Thoracic aorta (tissue), 2 donors: Measurements from ENCODE around the gene AMOT. TPM values are rescaled to one million over a fixed set of nuclear protein-coding genes. Genes with fewer than 3 reads are reported as not detected.

Source experiments
- ATAC-seq: fragments of 150-250 bp; one replicate; pipeline ENCODE4 v1.8.0; 2017; ENCODE audit warnings: low read depth; ENCODE audit not compliant: insufficient number of reproducible peaks, low FRiP score
- DNase-seq: peaks from one replicate; pipeline ENCODE4 v3.0.0-alpha.2; 2020; ENCODE audit warnings: low spot score
- H3K27ac ChIP-seq, 2 donors: fragments of 200-600 bp; sonication (generic); 1 replicate in 1 of 2; 2 replicates in 1 of 2; pipeline ENCODE4 v1.5.1; 2016; ENCODE audit warnings: mild to moderate bottlenecking in 2 of 2, moderate library complexity in 2 of 2
- H3K27me3 ChIP-seq: fragments of 200-600 bp; sonication (generic); replicated peaks from 2 replicates; pipeline ENCODE4 v1.6.0; 2016; ENCODE audit warnings: mild to moderate bottlenecking; ENCODE audit not compliant: insufficient read depth
- H3K36me3 ChIP-seq: fragments of 200-600 bp; sonication (generic); one replicate; pipeline ENCODE4 v1.5.1; 2016
- H3K4me1 ChIP-seq, 2 donors: fragments of 200-600 bp; sonication (generic); 1 replicate in 1 of 2; 2 replicates in 1 of 2; pipeline versions ENCODE4 v1.5.1 to v1.6.0; 2016; ENCODE audit warnings: low read depth in 2 of 2, mild to moderate bottlenecking in 1 of 2; ENCODE audit not compliant: control insufficient read depth in 1 of 2
- H3K4me3 ChIP-seq: fragments of 200-600 bp; sonication (generic); 2 replicates; pipeline ENCODE4 v1.5.1; 2016; ENCODE audit warnings: mild to moderate bottlenecking
- H3K9me3 ChIP-seq: fragments of 200-600 bp; sonication (generic); 2 replicates; pipeline ENCODE4 v1.5.1; 2016
- total RNA-seq, 2 donors: library from RNA; depleted of rRNA; stranded (reverse); fragments of >200 nt; gene quantifications; one replicate each; pipeline versions ENCODE4 v1.1.0 to v1.2.3, GENCODE V29; 2016
- TF ChIP-seq, protein P1 (sequence below): fragments of 200-600 bp; sonication (generic); IDR thresholded peaks from one replicate; pipeline ENCODE4 v1.5.1; 2019; ENCODE audit warnings: antibody characterized with exemption

AMOT gene
- total RNA-seq, 2 donors from 2014 or later: 27.8 to 55.2 TPM

DNA sequence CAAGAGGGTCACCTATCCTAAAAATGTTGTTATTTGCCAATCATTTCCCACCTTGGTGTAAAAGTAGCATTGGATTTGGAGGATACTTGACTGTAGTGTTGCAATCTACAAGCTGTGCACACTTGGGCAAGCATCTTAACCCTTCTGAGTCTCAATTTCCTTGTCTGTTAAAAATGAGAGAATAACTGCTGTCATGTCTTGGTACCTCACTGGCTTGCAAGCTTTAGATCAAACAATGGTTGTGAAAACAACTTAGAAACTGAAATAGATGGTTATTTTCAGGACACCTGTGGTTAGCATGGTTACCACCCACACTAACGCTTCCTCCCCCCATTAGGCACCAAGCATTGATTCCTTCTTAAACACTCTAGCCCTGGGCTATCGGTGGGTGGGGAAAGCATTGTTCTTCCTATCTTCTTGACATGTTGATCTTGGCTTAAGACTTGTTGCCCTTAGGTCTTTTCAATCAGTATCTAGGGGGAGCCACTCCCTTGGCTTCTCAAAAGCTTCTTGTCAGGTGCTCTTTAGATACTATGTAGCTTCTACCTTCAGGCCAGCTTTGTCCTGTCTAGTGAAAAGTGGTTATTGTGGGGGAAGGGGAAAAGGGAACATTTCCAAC lies 10.6 kb upstream of the AMOT start:
- no peaks in the 10 kb centered on the region for H3K36me3 ChIP-seq
- H3K27me3 ChIP-seq: no peaks in the 10 kb centered on the region
- ATAC-seq: no peak
- H3K9me3 ChIP-seq: no peaks in the 10 kb centered on the region
- H3K4me3 ChIP-seq: no peak overlapping the region
- DNase-seq: no peak
- H3K27ac ChIP-seq: no peak overlapping the region
- no peaks in the 10 kb centered on the region for H3K4me1 ChIP-seq
- TF ChIP-seq, protein P1, sequence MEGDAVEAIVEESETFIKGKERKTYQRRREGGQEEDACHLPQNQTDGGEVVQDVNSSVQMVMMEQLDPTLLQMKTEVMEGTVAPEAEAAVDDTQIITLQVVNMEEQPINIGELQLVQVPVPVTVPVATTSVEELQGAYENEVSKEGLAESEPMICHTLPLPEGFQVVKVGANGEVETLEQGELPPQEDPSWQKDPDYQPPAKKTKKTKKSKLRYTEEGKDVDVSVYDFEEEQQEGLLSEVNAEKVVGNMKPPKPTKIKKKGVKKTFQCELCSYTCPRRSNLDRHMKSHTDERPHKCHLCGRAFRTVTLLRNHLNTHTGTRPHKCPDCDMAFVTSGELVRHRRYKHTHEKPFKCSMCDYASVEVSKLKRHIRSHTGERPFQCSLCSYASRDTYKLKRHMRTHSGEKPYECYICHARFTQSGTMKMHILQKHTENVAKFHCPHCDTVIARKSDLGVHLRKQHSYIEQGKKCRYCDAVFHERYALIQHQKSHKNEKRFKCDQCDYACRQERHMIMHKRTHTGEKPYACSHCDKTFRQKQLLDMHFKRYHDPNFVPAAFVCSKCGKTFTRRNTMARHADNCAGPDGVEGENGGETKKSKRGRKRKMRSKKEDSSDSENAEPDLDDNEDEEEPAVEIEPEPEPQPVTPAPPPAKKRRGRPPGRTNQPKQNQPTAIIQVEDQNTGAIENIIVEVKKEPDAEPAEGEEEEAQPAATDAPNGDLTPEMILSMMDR: no peak

DNA sequence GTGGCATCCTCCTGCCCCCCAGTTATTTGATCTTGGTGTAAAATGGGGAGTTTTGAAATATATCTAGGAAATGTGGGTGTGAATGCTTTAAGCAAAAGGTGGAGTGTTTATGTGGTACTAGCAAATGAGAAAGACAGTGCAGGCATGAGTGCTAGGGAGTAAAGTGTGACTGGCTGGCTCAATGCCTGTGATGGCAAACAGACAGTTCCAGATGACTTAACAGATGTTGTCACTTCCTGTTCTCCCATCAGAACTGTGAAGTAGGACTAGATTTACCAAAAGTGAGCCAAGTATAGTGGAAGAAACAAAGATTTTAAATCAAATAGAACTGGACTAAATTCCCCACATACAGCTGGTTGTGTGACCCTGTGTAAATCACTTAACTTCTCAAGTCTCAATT lies 8.4 kb upstream of the AMOT start:
- Histone ChIP-seq H3K27ac (no peak overlapping the region), H3K4me1 (no peaks in the 10 kb centered on the region), H3K9me3 (no peaks in the 10 kb centered on the region), H3K4me3 (no peak overlapping the region), H3K27me3 (no peaks in the 10 kb centered on the region), H3K36me3 (no peaks in the 10 kb centered on the region)
- TF ChIP-seq, protein P1: no peak
- DNase-seq (no peak), ATAC-seq (no peak)

DNA sequence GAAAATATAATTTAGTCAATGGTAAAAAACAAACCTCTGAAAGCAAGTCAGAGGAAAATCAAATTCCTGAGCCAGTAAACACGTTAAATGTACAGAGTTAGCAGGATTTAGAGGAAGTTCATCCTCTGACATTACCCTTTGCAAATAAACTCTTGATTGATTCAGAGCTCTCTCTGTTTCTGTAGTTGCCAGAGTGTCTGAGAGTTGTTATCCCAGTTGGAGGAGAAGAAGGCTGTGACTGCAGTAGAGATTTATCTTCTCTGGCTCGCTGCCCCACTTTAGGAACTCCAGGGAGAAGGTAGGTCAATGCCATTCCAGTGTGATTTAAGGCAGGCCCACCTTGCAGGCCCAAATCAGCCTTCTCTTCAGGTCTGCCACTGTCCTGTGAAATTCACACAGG lies 6.2 kb upstream of the AMOT start:
- H3K27me3 ChIP-seq: no peaks in the 10 kb centered on the region
- H3K36me3 ChIP-seq: no peaks in the 10 kb centered on the region
- TF ChIP-seq, protein P1: no peak
- no peak overlapping the region for H3K27ac ChIP-seq
- no peak overlapping the region for H3K4me3 ChIP-seq
- DNase-seq (no peak), ATAC-seq (no peak)
- no peaks in the 10 kb centered on the region for H3K4me1 ChIP-seq
- no peaks in the 10 kb centered on the region for H3K9me3 ChIP-seq

DNA sequence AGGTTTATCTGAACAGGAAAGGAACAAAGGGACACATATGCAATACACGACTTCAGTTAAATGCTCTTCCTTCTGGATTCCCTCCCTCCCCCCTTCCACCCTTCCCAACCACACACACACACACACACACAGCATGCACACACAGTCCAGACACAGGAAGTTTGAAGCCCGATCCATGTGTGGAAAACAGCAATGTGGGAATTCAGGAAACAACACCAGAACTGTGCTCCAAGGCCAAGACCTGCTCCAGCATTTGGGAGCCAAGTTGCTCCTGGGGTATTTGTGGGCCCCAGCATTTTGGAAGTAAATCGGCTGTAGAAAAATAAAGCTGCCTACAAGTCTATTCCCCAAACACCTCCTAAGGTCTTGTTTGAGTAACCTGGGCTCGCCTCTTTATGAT lies 5.6 kb upstream of the AMOT start:
- Histone ChIP-seq H3K4me3 (no peak overlapping the region), H3K36me3 (no peaks in the 10 kb centered on the region), H3K4me1 (no peaks in the 10 kb centered on the region), H3K27ac (no peak overlapping the region), H3K27me3 (no peaks in the 10 kb centered on the region), H3K9me3 (no peaks in the 10 kb centered on the region)
- no peak for ATAC-seq
- DNase-seq: no peak
- TF ChIP-seq, protein P1: no peak

DNA sequence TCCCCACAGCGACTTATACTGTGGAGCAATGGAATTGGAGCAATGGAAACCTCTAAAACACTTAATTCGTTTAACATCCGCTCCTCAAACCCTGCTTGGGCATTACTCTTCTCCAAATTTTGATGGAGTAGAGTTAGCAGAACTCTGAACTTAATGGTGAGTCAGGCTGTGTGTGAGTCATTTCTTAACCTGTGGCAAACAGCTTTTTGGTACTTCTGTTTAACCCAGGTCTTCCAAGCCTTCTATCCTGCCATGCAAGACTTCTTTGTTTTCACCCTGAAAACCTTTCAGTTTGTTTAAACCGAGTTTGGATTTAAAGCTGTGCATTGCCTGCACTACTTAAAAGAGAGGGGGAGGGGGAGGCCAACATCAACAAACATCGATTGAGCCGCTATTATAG lies 3.6 kb upstream of the AMOT start:
- TF ChIP-seq, protein P1: no peak
- H3K4me3 ChIP-seq: no peak overlapping the region
- no peaks in the 10 kb centered on the region for H3K9me3 ChIP-seq
- ATAC-seq: no peak
- no peak overlapping the region for H3K27ac ChIP-seq
- DNase-seq: no peak
- H3K4me1 ChIP-seq: peaks cover 0 to 5% of the 10 kb centered on the region in 2 donors
- no peaks in the 10 kb centered on the region for H3K27me3 ChIP-seq
- no peaks in the 10 kb centered on the region for H3K36me3 ChIP-seq
